A673 (cell line): ENCODE results near the gene WDR27. TPM values are rescaled to one million over a fixed set of nuclear protein-coding genes. Genes with fewer than 3 reads are reported as not detected.

Experiments used
- BruUV-seq: library from RNA; stranded (reverse); fragments of 400-500 nt; replicated peaks from 2 replicates; lab custom pipeline; 2021; lab: Mats Ljungman, UMichigan
- CTCF ChIA-PET: fragments of 300-600 bp; sonication (Branson Sonifier 250); formaldehyde crosslinking; loops from one replicate; lab custom pipeline; 2022; ENCODE audit warnings: antibody characterized with exemption; lab: Charles Lee
- POLR2A ChIA-PET: fragments of 300-600 bp; sonication (Branson Sonifier 250); formaldehyde crosslinking; loops from one replicate; lab custom pipeline; 2022; ENCODE audit warnings: antibody characterized with exemption; ENCODE audit not compliant: low non-redundant PET; lab: Charles Lee
- DNase-seq: peaks from one replicate; pipeline ENCODE4 v3.0.0-alpha.2; 2015; ENCODE audit warnings: low spot score
- H3K27ac ChIP-seq: fragments of 200-600 bp; sonication (generic); 2 replicates; pipeline ENCODE4 v1.5.1; 2016; ENCODE audit warnings: mixed run types, low read depth, mild to moderate bottlenecking, mixed read lengths, antibody characterized with exemption, low read length; ENCODE audit not compliant: poor library complexity, severe bottlenecking
- H3K27me3 ChIP-seq: fragments of 200-600 bp; sonication (generic); replicated peaks from 2 replicates; pipeline ENCODE4 v1.6.1; 2017; ENCODE audit warnings: mixed run types, low read depth, mild to moderate bottlenecking, mixed read lengths, antibody characterized with exemption, low read length; ENCODE audit not compliant: insufficient read depth, poor library complexity
- H3K36me3 ChIP-seq: fragments of 200-600 bp; sonication (generic); 2 replicates; pipeline ENCODE4 v1.6.1; 2016; ENCODE audit warnings: mixed run types, mild to moderate bottlenecking, mixed read lengths, antibody characterized with exemption, low read length; ENCODE audit not compliant: insufficient read depth, poor library complexity, severe bottlenecking
- H3K4me1 ChIP-seq: fragments of 200-600 bp; sonication (generic); 2 replicates; pipeline ENCODE4 v1.6.1; 2017; ENCODE audit warnings: mixed run types, mild to moderate bottlenecking, mixed read lengths, antibody characterized with exemption, low read length; ENCODE audit not compliant: insufficient read depth, poor library complexity, severe bottlenecking
- H3K4me3 ChIP-seq: fragments of 200-600 bp; sonication (generic); 2 replicates; pipeline ENCODE4 v1.5.1; 2016; ENCODE audit warnings: low read depth, mixed run types, mild to moderate bottlenecking, mixed read lengths, low read length; ENCODE audit not compliant: poor library complexity, severe bottlenecking
- H3K9me3 ChIP-seq: fragments of 200-600 bp; sonication (generic); 2 replicates; pipeline ENCODE4 v1.6.1; 2016; ENCODE audit warnings: mixed run types, low read depth, mild to moderate bottlenecking, mixed read lengths, antibody characterized with exemption, low read length; ENCODE audit not compliant: poor library complexity, severe bottlenecking
- EZH2 ChIP-seq: fragments of 200-600 bp; sonication (generic); IDR thresholded peaks from 2 replicates; pipeline ENCODE4 v1.6.1; 2017; ENCODE audit warnings: borderline replicate concordance, low read depth, mild to moderate bottlenecking, mixed read lengths, antibody characterized with exemption, low read length; ENCODE audit not compliant: poor library complexity, severe bottlenecking
- intact Hi-C: fragments of 100-400 bp; cut with micrococcal nuclease; formaldehyde crosslinking; loops from one replicate; pipeline ENCODE4 v1.10.0; 2022; ENCODE audit not compliant: unreplicated experiment
- total RNA-seq: library from RNA; stranded (reverse); gene quantifications from 2 replicates; pipeline ENCODE4 v1.2.3, GENCODE V29; 2021
- TF ChIP-seq, protein P1 (sequence below): fragments of 300-800, 200-600 bp; sonication (generic); conservative IDR thresholded peaks from 2 replicates; pipeline ENCODE4 v1.5.1; 2017; ENCODE audit warnings: low read depth, mild to moderate bottlenecking, antibody characterized with exemption, low read length, moderate library complexity, mixed read lengths

Gene WDR27
- total RNA-seq, 1 experiment from 2014 or later = 77.3 TPM

- Histone ChIP-seq H3K4me3 (no peak overlapping the region), H3K9me3 (no peaks in the 10 kb centered on the region), H3K36me3 (peaks cover 19% of the 10 kb centered on the region), H3K27ac (no peak overlapping the region), H3K27me3 (no peaks in the 10 kb centered on the region), H3K4me1 (no peaks in the 10 kb centered on the region)
- DNase-seq = no peak
- BruUV-seq = TSS peak; percentile 29
- CTCF ChIA-PET = no interaction called here
- intact Hi-C loops = no loop called here
- TF ChIP-seq EZH2 = no peak
- TF ChIP-seq, protein P1, sequence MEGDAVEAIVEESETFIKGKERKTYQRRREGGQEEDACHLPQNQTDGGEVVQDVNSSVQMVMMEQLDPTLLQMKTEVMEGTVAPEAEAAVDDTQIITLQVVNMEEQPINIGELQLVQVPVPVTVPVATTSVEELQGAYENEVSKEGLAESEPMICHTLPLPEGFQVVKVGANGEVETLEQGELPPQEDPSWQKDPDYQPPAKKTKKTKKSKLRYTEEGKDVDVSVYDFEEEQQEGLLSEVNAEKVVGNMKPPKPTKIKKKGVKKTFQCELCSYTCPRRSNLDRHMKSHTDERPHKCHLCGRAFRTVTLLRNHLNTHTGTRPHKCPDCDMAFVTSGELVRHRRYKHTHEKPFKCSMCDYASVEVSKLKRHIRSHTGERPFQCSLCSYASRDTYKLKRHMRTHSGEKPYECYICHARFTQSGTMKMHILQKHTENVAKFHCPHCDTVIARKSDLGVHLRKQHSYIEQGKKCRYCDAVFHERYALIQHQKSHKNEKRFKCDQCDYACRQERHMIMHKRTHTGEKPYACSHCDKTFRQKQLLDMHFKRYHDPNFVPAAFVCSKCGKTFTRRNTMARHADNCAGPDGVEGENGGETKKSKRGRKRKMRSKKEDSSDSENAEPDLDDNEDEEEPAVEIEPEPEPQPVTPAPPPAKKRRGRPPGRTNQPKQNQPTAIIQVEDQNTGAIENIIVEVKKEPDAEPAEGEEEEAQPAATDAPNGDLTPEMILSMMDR = no peak
- POLR2A ChIA-PET = interaction anchor here (0.7 kb wide), 1 partner anchor 349 kb away, joined by 3 read pairs; no protein-coding TSS in a partner anchor
Observed at GRCh38 chr6:169669147-169669546, 32.7 kb downstream of the WDR27 start.

GRCh38 chr6:169668203-169668847, 33.5 kb downstream of the WDR27 start:
- CTCF ChIA-PET = no interaction called here
- DNase-seq = no peak
- no peak overlapping the region for H3K27ac ChIP-seq
- no peak for TF ChIP-seq EZH2
- TF ChIP-seq, protein P1 = no peak
- H3K4me1 ChIP-seq = no peaks in the 10 kb centered on the region
- POLR2A ChIA-PET = no interaction called here
- peaks cover 25% of the 10 kb centered on the region for H3K36me3 ChIP-seq
- no TSS peak for BruUV-seq
- H3K9me3 ChIP-seq = no peaks in the 10 kb centered on the region
- intact Hi-C loops = no loop called here
- no peaks in the 10 kb centered on the region for H3K27me3 ChIP-seq
- no peak overlapping the region for H3K4me3 ChIP-seq

GRCh38 chr6:169667716-169668115, 34.1 kb downstream of the WDR27 start:
- H3K4me1 ChIP-seq = no peaks in the 10 kb centered on the region
- no peak for DNase-seq
- peaks cover 25% of the 10 kb centered on the region for H3K36me3 ChIP-seq
- no peak overlapping the region for H3K27ac ChIP-seq
- POLR2A ChIA-PET = no interaction called here
- no TSS peak for BruUV-seq
- TF ChIP-seq, protein P1 = no peak
- no peak for TF ChIP-seq EZH2
- H3K4me3 ChIP-seq = no peak overlapping the region
- CTCF ChIA-PET = no interaction called here
- intact Hi-C loops = no loop called here
- no peaks in the 10 kb centered on the region for H3K9me3 ChIP-seq
- no peaks in the 10 kb centered on the region for H3K27me3 ChIP-seq
